Neuronal stem cell (in vitro differentiated cells): Measurements from ENCODE around the gene ABLIM3.

Experiments
- DNase-seq: peaks from one replicate; pipeline ENCODE4 v3.0.0-alpha.2; 2013; ENCODE audit warnings: low spot score
- H2AFZ ChIP-seq: one replicate; pipeline ENCODE4 v1.6.1; 2013; ENCODE audit warnings: mild to moderate bottlenecking, low read length, inconsistent platforms
- H2AK5ac ChIP-seq: 2 replicates; pipeline ENCODE4 v1.6.1; 2013; ENCODE audit warnings: low read depth, mild to moderate bottlenecking, inconsistent platforms, low read length, moderate library complexity, mixed read lengths
- H2BK120ac ChIP-seq: 2 replicates; pipeline ENCODE4 v1.6.1; 2013; ENCODE audit warnings: low read depth, mild to moderate bottlenecking, inconsistent platforms, low read length, moderate library complexity, mixed read lengths
- H2BK12ac ChIP-seq: one replicate; pipeline ENCODE4 v1.6.1; 2013; ENCODE audit warnings: low read length, inconsistent platforms
- H2BK15ac ChIP-seq: 2 replicates; pipeline ENCODE4 v1.6.1; 2013; ENCODE audit warnings: mild to moderate bottlenecking, low read length, inconsistent platforms, mixed read lengths
- H2BK5ac ChIP-seq: one replicate; pipeline ENCODE4 v1.6.1; 2013; ENCODE audit warnings: inconsistent platforms, mild to moderate bottlenecking, low read length, moderate library complexity
- H3K14ac ChIP-seq: one replicate; pipeline ENCODE4 v1.6.1; 2013; ENCODE audit warnings: low read length, inconsistent platforms
- H3K18ac ChIP-seq: 2 replicates; pipeline ENCODE4 v1.6.1; 2013; ENCODE audit warnings: low read length, inconsistent platforms
- H3K23ac ChIP-seq: 2 replicates; pipeline ENCODE4 v1.6.1; 2013; ENCODE audit warnings: low read depth, mild to moderate bottlenecking, mixed read lengths, low read length, inconsistent platforms; ENCODE audit not compliant: poor library complexity
- H3K27ac ChIP-seq: replicated peaks from 3 replicates; pipeline ENCODE4 v1.5.1; 2013; ENCODE audit warnings: low read length, inconsistent platforms
- H3K27me3 ChIP-seq, 3 experiments: 2 replicates each; pipeline ENCODE4 v1.6.1; 2013; ENCODE audit warnings: low read length in 3 of 3, mild to moderate bottlenecking in 2 of 3, inconsistent platforms in 1 of 3, low read depth in 1 of 3, mixed read lengths in 1 of 3, moderate library complexity in 1 of 3; ENCODE audit not compliant: control insufficient read depth in 3 of 3, insufficient read depth in 3 of 3
- H3K36me3 ChIP-seq, 2 donors: replicated peaks in 1 of 2; 2 replicates each; pipeline ENCODE4 v1.6.1; 2013; ENCODE audit warnings: low read length in 2 of 2; ENCODE audit not compliant: control insufficient read depth in 2 of 2, insufficient read depth in 2 of 2
- H3K4ac ChIP-seq: 2 replicates; pipeline ENCODE4 v1.6.1; 2013; ENCODE audit warnings: inconsistent platforms, mild to moderate bottlenecking, low read length, moderate library complexity
- H3K4me1 ChIP-seq, 2 donors: 1 replicate in 1 of 2; 2 replicates in 1 of 2; pipeline ENCODE4 v1.6.1; 2013; ENCODE audit warnings: low read length in 2 of 2, low read depth in 1 of 2; ENCODE audit not compliant: control insufficient read depth in 2 of 2, insufficient read depth in 1 of 2
- H3K4me2 ChIP-seq: one replicate; pipeline ENCODE4 v1.6.1; 2013; ENCODE audit warnings: mild to moderate bottlenecking, low read length, inconsistent platforms; ENCODE audit not compliant: insufficient read depth, poor library complexity, severe bottlenecking
- H3K4me3 ChIP-seq, 2 donors: 2 replicates each; pipeline ENCODE4 v1.5.1; 2013; ENCODE audit warnings: low read length in 2 of 2, mild to moderate bottlenecking in 2 of 2, inconsistent platforms in 1 of 2, moderate library complexity in 1 of 2
- H3K79me1 ChIP-seq: one replicate; pipeline ENCODE4 v1.6.1; 2013; ENCODE audit warnings: low read depth, mild to moderate bottlenecking, inconsistent platforms, low read length, moderate library complexity
- H3K9ac ChIP-seq: one replicate; pipeline ENCODE4 v1.6.1; 2013; ENCODE audit warnings: mild to moderate bottlenecking, low read depth, low read length, inconsistent platforms; ENCODE audit not compliant: poor library complexity
- H3K9me3 ChIP-seq, 2 donors: replicated peaks in 1 of 2; 2 replicates each; pipeline versions ENCODE3 to v1.6.1; 2013; ENCODE audit warnings: low read length in 2 of 2, mild to moderate bottlenecking in 2 of 2, inconsistent platforms in 1 of 2, low read depth in 1 of 2, mixed read lengths in 1 of 2, moderate library complexity in 1 of 2; ENCODE audit not compliant: control insufficient read depth in 2 of 2, insufficient read depth in 1 of 2
- H4K8ac ChIP-seq: one replicate; pipeline ENCODE4 v1.6.1; 2013; ENCODE audit warnings: low read depth, mild to moderate bottlenecking, inconsistent platforms, low read length, moderate library complexity
- H4K91ac ChIP-seq: one replicate; pipeline ENCODE4 v1.6.1; 2013; ENCODE audit warnings: low read length, low read depth, mild to moderate bottlenecking, inconsistent platforms; ENCODE audit not compliant: poor library complexity
- WGBS, 2 donors: extraction: QIAGEN DNeasy Blood & Tissue Kit; methylation state at CpG; one replicate each; pipeline ENCODE4 v1.1.7; 2013; ENCODE audit warnings: missing lambda C conversion rate in 2 of 2, mixed read lengths in 1 of 2; ENCODE audit not compliant: insufficient read length in 2 of 2, insufficient replicate concordance in 1 of 2; ENCODE audit errors: extremely low coverage in 2 of 2; 5-methylcytosine and 5-hydroxymethylcytosine counted together

ABLIM3 gene

DNA sequence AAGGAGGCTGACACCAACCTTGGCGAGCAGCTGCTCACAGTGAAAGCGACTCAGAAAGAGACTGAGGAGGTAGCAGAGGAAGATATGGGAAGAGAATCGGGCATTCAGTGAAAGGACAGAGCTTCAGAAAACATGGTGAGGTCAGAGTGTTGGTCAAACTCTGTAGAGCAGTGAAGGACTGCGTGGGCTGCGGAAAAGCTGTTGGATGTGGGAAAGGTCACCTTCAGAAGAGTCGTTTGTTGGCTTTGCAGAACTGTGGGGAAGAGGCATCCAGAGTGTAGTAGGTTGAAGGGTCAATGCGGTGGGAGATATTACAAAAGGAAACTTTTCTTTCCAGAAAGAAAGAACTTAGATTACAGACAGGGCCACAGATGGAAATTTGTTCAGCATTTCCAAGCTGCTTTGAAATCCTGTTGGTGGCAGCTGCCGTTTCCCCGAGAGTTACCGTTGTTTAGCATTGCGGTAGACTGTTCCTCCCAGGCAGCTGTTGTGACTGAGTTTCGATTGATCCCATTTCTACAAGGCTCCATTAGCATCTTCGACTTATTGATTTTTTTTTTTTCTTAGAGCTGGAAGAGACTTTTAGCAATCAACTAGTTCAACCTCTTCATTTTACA lies 72.1 kb downstream of the ABLIM3 start:
- Histone ChIP-seq H3K4me2 (no peak overlapping the region), H2BK120ac (no peak overlapping the region), H3K4me1 (peaks cover 0 to 2% of the 10 kb centered on the region in 2 donors), H2AFZ (no peak overlapping the region), H3K79me1 (no peaks in the 10 kb centered on the region), H2BK12ac (no peak overlapping the region), H4K91ac (no peak overlapping the region), H2BK5ac (no peak overlapping the region), H3K14ac (no peak overlapping the region), H2BK15ac (no peak overlapping the region), H3K27ac (no peak overlapping the region), H2AK5ac (no peak overlapping the region), H3K9me3 (no peaks in the 10 kb centered on the region), H3K23ac (no peak overlapping the region), H3K36me3 (no peaks in the 10 kb centered on the region), H3K18ac (no peak overlapping the region), H3K9ac (no peak overlapping the region), H3K4me3 (no peak overlapping the region), H3K4ac (no peak overlapping the region), H3K27me3 (peaks cover 0 to 3% (median 0%) of the 10 kb centered on the region in 3 experiments), H4K8ac (no peak overlapping the region)
- WGBS, 2 donors: no CpG with 5 or more reads among the region's 13 CpGs
- no peak for DNase-seq

DNA sequence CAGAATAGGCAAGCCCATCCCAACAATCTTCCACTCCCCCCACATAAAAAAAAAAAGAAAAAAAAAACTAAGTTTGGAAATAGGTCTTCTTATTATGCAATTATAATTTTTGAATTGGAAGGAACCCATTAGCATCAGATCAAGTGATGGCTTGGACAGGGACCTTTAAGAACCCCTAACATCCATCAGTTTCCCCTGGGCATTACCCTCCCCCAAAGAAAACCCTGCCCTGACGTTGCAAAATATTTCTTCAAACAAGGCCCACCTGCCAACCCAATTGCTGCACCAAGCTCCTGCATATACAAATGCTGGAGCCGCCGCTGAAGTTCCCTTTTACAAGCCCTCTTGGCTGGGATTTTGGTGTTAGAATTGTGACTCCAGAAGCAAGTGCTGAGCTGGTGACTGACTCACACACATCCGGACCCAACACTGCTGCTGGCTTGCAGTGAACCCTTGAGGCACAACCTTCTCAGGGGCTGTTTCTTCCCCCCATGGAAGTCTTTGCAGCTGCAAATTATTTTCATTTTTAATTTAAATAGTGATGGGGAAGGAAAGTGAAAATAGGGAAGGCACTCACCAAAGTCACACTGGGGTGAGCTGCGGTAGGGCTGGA lies 74.3 kb downstream of the ABLIM3 start:
- Histone ChIP-seq H2BK120ac (no peak overlapping the region), H2AFZ (no peak overlapping the region), H3K27ac (no peak overlapping the region), H3K14ac (no peak overlapping the region), H2BK15ac (no peak overlapping the region), H3K23ac (no peak overlapping the region), H2AK5ac (no peak overlapping the region), H2BK12ac (no peak overlapping the region), H3K79me1 (no peaks in the 10 kb centered on the region), H3K4me1 (peaks cover 0 to under 1% of the 10 kb centered on the region in 2 donors), H4K8ac (no peak overlapping the region), H3K4ac (no peak overlapping the region), H3K27me3 (peaks cover 0 to 3% (median 0%) of the 10 kb centered on the region in 3 experiments), H3K9me3 (no peaks in the 10 kb centered on the region), H4K91ac (no peak overlapping the region), H3K4me2 (no peak overlapping the region), H2BK5ac (no peak overlapping the region), H3K18ac (no peak overlapping the region), H3K36me3 (no peaks in the 10 kb centered on the region), H3K9ac (no peak overlapping the region), H3K4me3 (no peak overlapping the region)
- no CpG with 5 or more reads among the region's 5 CpGs for WGBS, 2 donors
- no peak for DNase-seq

DNA sequence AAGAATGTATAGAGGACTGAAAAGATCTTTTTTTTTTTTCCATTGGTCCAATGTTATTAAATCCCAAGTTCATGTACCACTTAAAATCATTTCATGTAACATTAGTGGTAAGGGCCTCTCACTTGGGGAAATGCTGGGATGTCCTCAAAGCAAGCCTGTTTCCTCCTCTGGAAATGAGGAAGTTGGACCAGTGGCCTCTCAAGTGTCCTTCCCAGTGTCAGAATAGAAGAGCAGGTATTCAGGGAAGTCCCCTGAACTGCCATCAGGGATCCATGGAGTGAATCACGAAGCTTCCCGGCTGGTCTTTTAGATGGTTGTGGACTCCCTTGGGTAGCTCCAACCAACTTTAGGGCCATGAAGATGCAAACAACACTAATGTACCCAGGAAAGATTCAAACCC lies 75.2 kb downstream of the ABLIM3 start:
- H2AK5ac ChIP-seq: no peak overlapping the region
- no peak overlapping the region for H3K14ac ChIP-seq
- no peak overlapping the region for H2BK120ac ChIP-seq
- no peak overlapping the region for H3K4ac ChIP-seq
- no peak overlapping the region for H3K18ac ChIP-seq
- H4K8ac ChIP-seq: no peak overlapping the region
- H3K36me3 ChIP-seq: no peaks in the 10 kb centered on the region
- no peak overlapping the region for H4K91ac ChIP-seq
- no peak overlapping the region for H2BK15ac ChIP-seq
- WGBS, 2 donors: no CpG with 5 or more reads among the region's 2 CpGs
- no peak overlapping the region for H3K4me2 ChIP-seq
- H3K4me3 ChIP-seq: no peak overlapping the region
- no peak for DNase-seq
- H3K23ac ChIP-seq: no peak overlapping the region
- H3K79me1 ChIP-seq: no peaks in the 10 kb centered on the region
- H2BK12ac ChIP-seq: no peak overlapping the region
- no peak overlapping the region for H2BK5ac ChIP-seq
- H3K9ac ChIP-seq: no peak overlapping the region
- H2AFZ ChIP-seq: no peak overlapping the region
- H3K9me3 ChIP-seq: no peaks in the 10 kb centered on the region
- H3K27me3 ChIP-seq: peaks cover 0 to 3% (median 0%) of the 10 kb centered on the region in 3 experiments
- no peaks in the 10 kb centered on the region for H3K4me1 ChIP-seq
- H3K27ac ChIP-seq: no peak overlapping the region

DNA sequence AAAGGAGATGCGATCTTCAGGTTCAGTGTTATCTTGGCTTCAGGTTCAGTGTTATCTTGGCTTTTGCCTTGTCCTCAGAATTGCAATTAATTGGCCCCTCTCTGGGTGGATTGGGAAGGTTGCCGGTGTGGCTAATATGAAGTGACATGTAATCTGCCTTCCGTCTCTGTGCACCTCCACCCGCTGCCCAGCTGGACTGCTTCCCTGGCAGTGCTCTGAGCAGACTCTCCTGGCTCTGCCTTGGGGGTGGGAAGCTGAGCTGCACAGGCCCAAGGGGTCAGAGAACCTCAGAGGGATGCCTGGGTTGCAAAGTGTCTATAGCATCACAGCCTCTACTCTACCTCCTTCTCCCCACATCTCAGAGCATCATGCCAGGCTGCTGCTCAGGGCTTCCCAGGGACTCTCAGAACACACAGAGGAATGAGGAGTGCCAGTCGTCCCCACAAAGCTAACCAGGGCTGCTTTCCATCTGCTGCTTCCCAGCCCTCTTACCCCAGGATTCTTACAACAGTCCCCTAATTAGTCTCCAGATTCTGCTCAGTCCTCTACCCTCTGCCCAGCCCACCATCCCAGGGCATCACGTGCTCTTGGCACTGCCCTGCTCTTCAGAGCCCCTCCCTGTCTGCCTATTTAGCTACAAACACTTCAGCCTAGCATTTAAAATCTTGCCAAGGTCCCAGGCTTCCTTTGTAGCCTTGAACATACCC lies 76.0 kb downstream of the ABLIM3 start:
- H4K8ac ChIP-seq: no peak overlapping the region
- H2AFZ ChIP-seq: no peak overlapping the region
- peaks cover 0 to 3% (median 0%) of the 10 kb centered on the region in 3 experiments for H3K27me3 ChIP-seq
- H3K4me3 ChIP-seq: no peak overlapping the region
- no peak overlapping the region for H2BK15ac ChIP-seq
- no peak overlapping the region for H3K27ac ChIP-seq
- no peak overlapping the region for H3K18ac ChIP-seq
- WGBS, 2 donors: no CpG with 5 or more reads among the region's 6 CpGs
- H2BK12ac ChIP-seq: no peak overlapping the region
- no peaks in the 10 kb centered on the region for H3K9me3 ChIP-seq
- no peak overlapping the region for H2AK5ac ChIP-seq
- no peak overlapping the region for H4K91ac ChIP-seq
- no peak overlapping the region for H3K4ac ChIP-seq
- H3K36me3 ChIP-seq: no peaks in the 10 kb centered on the region
- no peak overlapping the region for H3K4me2 ChIP-seq
- H3K14ac ChIP-seq: no peak overlapping the region
- no peak overlapping the region for H3K9ac ChIP-seq
- no peak overlapping the region for H2BK120ac ChIP-seq
- no peaks in the 10 kb centered on the region for H3K79me1 ChIP-seq
- no peaks in the 10 kb centered on the region for H3K4me1 ChIP-seq
- no peak overlapping the region for H3K23ac ChIP-seq
- H2BK5ac ChIP-seq: no peak overlapping the region
- no peak for DNase-seq
